Measurements from ENCODE around the gene DNAH2.
A peak's percentile ranks its signal among the peaks of the same experiment; 100 is the strongest.

DNAH2 gene

GRCh38 chr17:7848131-7848579, 130.6 kb downstream of the DNAH2 start:
- H3K36me3 ChIP-seq, result peaks cover 50 to 67% (median 65%) of the 10 kb centered on the region in 3 donors
- H3K4me1 ChIP-seq, result peaks cover 0 to 36% (median 25%) of the 10 kb centered on the region in 4 donors
- peak in 1 of 2 donors; percentile 66 for DNase-seq
- no peak overlapping the region for H3K4me3 ChIP-seq
- no peaks in the 10 kb centered on the region for H3K9me3 ChIP-seq
- intact Hi-C loops (cut with DNase I; ENCODE audit: low total_unique reads), result loop anchor here (10.0 kb wide), 1 partner anchor 307 kb away; the partner anchor contains the start of gene PER1
- no peak for TF ChIP-seq CTCF (IDR thresholded peaks at IDR 0.05)
- no peak overlapping the region for H3K27ac ChIP-seq
- no peaks in the 10 kb centered on the region for H3K27me3 ChIP-seq

- no peaks in the 10 kb centered on the region for H3K27me3 ChIP-seq
- no peak overlapping the region for H3K27ac ChIP-seq
- intact Hi-C loops (cut with DNase I; ENCODE audit: low total_unique reads), result loop anchor here (10.0 kb wide), 1 partner anchor 306 kb away; the partner anchor contains the start of gene PER1
- TF ChIP-seq CTCF (IDR thresholded peaks at IDR 0.05), result no peak
- H3K4me3 ChIP-seq, result no peak overlapping the region
- H3K36me3 ChIP-seq, result peaks cover 51 to 72% (median 70%) of the 10 kb centered on the region in 3 donors
- H3K9me3 ChIP-seq, result no peaks in the 10 kb centered on the region
- no peak for DNase-seq
- peaks cover 0 to 30% (median 22%) of the 10 kb centered on the region in 4 donors for H3K4me1 ChIP-seq
These were observed 131.2 kb downstream of the DNAH2 start for GRCh38 chr17:7848739-7849129.

- H3K4me1 ChIP-seq, result peaks cover 0 to 25% (median 21%) of the 10 kb centered on the region in 4 donors
- H3K27ac ChIP-seq, result no peak overlapping the region
- DNase-seq, result peak in 1 of 2 donors; percentile 65
- intact Hi-C loops (cut with DNase I; ENCODE audit: low total_unique reads), result loop anchor here (10.0 kb wide), 1 partner anchor 306 kb away; the partner anchor contains the start of gene PER1
- H3K4me3 ChIP-seq, result no peak overlapping the region
- H3K36me3 ChIP-seq, result peaks cover 51 to 76% (median 71%) of the 10 kb centered on the region in 3 donors
- TF ChIP-seq CTCF (IDR thresholded peaks at IDR 0.05), result no peak
- H3K9me3 ChIP-seq, result no peaks in the 10 kb centered on the region
- no peaks in the 10 kb centered on the region for H3K27me3 ChIP-seq
These were observed 131.7 kb downstream of the DNAH2 start for GRCh38 chr17:7849130-7849750.

GRCh38 chr17:7849751-7850504, 132.4 kb downstream of the DNAH2 start:
- H3K9me3 ChIP-seq, result no peaks in the 10 kb centered on the region
- peaks cover 51 to 76% (median 71%) of the 10 kb centered on the region in 3 donors for H3K36me3 ChIP-seq
- no peaks in the 10 kb centered on the region for H3K27me3 ChIP-seq
- peaks cover 0 to 27% (median 23%) of the 10 kb centered on the region in 4 donors for H3K4me1 ChIP-seq
- no peak overlapping the region for H3K4me3 ChIP-seq
- no peak overlapping the region for H3K27ac ChIP-seq
- no peak for DNase-seq
- intact Hi-C loops (cut with DNase I; ENCODE audit: low total_unique reads), result loop anchor here (2.0 to 10.0 kb wide), 3 partner anchors 27 to 305 kb away; partner anchors contain the start of gene PER1
- no peak for TF ChIP-seq CTCF (IDR thresholded peaks at IDR 0.05)

GRCh38 chr17:7850701-7851437, 133.3 kb downstream of the DNAH2 start:
- no peak overlapping the region for H3K27ac ChIP-seq
- H3K4me3 ChIP-seq, result no peak overlapping the region
- intact Hi-C loops (cut with DNase I; ENCODE audit: low total_unique reads), result loop anchor here (2.0 to 10.0 kb wide), 2 partner anchors 28 to 106 kb away; no protein-coding TSS in a partner anchor
- peaks cover 0 to 27% (median 23%) of the 10 kb centered on the region in 4 donors for H3K4me1 ChIP-seq
- H3K27me3 ChIP-seq, result no peaks in the 10 kb centered on the region
- H3K36me3 ChIP-seq, result peaks cover 48 to 71% (median 67%) of the 10 kb centered on the region in 3 donors
- H3K9me3 ChIP-seq, result no peaks in the 10 kb centered on the region
- DNase-seq, result peak in 1 of 2 donors; percentile 67
- no peak for TF ChIP-seq CTCF (IDR thresholded peaks at IDR 0.05)

Measured in tibial artery (tissue), 4 donors.